ENCODE data around the gene TRERF1. TPM values are rescaled to one million over a fixed set of nuclear protein-coding genes. Genes with fewer than 3 reads are reported as not detected.
"Not testable (repeated sequence)": the region's sequence is repeated elsewhere in the genome, so short reads cannot be mapped to it uniquely, and the experiment has no call there.

Gene TRERF1
- polyA plus RNA-seq, 3 donors: 0.58 to 10.0 (median 2.0) TPM

DNA sequence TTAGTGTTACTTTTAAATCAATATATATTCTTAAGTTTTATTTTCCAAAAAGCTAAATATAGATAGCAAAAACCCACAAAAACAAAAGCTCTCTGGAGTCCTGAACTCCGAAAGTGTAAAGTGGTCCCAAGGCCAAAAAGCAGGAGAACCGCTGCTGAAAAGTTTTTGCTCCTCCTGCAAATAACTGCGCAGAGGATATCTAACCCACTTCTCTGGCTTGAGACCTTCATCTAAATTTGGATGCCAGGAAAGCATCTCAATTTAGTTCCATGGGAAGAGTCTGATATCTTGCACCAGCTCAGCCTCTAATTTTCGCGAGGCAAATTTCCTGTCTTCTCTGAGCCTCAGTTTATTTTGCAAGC lies 234.6 kb downstream of the TRERF1 start:
- Histone ChIP-seq H4K20me1 (ENCODE audit: insufficient read depth, low read length) (no peaks in the 10 kb centered on the region), H3K4me2 (replicated peaks; ENCODE audit: extremely low read depth, low read length, poor library complexity, severe bottlenecking) (peak overlapping the region; percentile 77), H3K79me2 (ENCODE audit: insufficient read depth, low read length) (peaks cover 36% of the 10 kb centered on the region), H3K27ac (ENCODE audit: low read depth in 1 of 2, low read length in 2 of 2) (peak overlapping the region in 1 of 2 donors; percentile 86), H2AFZ (ENCODE audit: insufficient read depth, low read depth, low read length, poor library complexity, severe bottlenecking) (peak overlapping the region; percentile 94), H3K9ac (ENCODE audit: insufficient read depth, low read length, poor library complexity, severe bottlenecking) (peak overlapping the region; percentile 76), H3K27me3 (ENCODE audit: control insufficient read depth in 2 of 2, insufficient read depth in 2 of 2, low read length in 2 of 2) (no peaks in the 10 kb centered on the region), H3K9me3 (replicated peaks in 1 of 2; ENCODE audit: control insufficient read depth in 1 of 2, insufficient read depth in 1 of 2, low read length in 2 of 2) (no peaks in the 10 kb centered on the region), H3K4me3 (replicated peaks in 1 of 3; ENCODE audit: low read depth in 2 of 3, low read length in 3 of 3) (peak overlapping the region; percentile 81 to 97 (median 95)), H3K36me3 (replicated peaks in 1 of 2; ENCODE audit: control insufficient read depth in 1 of 2, insufficient read depth in 2 of 2, low read length in 2 of 2) (peaks cover 19 to 22% of the 10 kb centered on the region in 2 donors), H3K4me1 (ENCODE audit: control insufficient read depth in 1 of 2, insufficient read depth in 2 of 2, low read length in 2 of 2) (peaks cover 12% of the 10 kb centered on the region in 2 donors)
- Mint-ChIP-seq H3K36me3 (peaks cover 13 to 18% of the 10 kb centered on the region in 2 donors), H3K27me3 (ENCODE audit: low read depth in 3 of 3) (no peaks in the 10 kb centered on the region), H3K4me3 (peak overlapping the region; percentile 91 to 96), H3K27ac (peak overlapping the region; percentile 92 to 98 (median 96)), H3K4me1 (peaks cover 13% of the 10 kb centered on the region), H3K9me3 (peaks cover 0 to 6% (median 0%) of the 10 kb centered on the region in 7 donors)
- intact Hi-C loops (cut with micrococcal nuclease): loop anchor here (5.0 to 10.0 kb wide), 3 partner anchors 330 to 675 kb away; partner anchors contain the start of genes PRICKLE4 (in 1 of the 2) and TOMM6 (in 1 of the 2)
- TF ChIP-seq, protein P1, sequence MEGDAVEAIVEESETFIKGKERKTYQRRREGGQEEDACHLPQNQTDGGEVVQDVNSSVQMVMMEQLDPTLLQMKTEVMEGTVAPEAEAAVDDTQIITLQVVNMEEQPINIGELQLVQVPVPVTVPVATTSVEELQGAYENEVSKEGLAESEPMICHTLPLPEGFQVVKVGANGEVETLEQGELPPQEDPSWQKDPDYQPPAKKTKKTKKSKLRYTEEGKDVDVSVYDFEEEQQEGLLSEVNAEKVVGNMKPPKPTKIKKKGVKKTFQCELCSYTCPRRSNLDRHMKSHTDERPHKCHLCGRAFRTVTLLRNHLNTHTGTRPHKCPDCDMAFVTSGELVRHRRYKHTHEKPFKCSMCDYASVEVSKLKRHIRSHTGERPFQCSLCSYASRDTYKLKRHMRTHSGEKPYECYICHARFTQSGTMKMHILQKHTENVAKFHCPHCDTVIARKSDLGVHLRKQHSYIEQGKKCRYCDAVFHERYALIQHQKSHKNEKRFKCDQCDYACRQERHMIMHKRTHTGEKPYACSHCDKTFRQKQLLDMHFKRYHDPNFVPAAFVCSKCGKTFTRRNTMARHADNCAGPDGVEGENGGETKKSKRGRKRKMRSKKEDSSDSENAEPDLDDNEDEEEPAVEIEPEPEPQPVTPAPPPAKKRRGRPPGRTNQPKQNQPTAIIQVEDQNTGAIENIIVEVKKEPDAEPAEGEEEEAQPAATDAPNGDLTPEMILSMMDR (IDR thresholded peaks at IDR 0.05): no peak
- WGBS (ENCODE audit: insufficient coverage): 17% methylated on average over 2 of the region's 5 CpGs
- DNase-seq: no peak

DNA sequence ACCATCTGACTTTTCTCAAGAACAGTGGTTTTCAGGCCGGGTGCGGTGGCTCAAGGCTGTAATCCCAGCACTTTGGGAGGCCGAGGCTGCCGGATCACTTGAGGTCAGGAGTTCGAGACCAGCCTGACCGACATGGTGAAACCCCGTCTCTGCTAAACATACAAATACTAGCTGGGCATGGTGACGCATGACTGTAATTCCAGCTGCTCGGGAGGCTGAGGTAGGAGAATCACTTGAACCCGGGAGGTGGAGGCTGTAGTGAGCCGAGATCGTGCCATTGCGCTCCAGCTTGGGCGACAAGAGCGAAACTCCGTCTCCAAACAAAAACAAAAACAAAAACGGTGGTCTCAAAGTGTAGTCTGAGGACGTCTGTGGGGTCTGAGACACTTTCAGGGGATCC lies 235.2 kb downstream of the TRERF1 start:
- not testable (repeated sequence) for H3K9me3 ChIP-seq (replicated peaks in 1 of 2; ENCODE audit: control insufficient read depth in 1 of 2, insufficient read depth in 1 of 2, low read length in 2 of 2); H3K27me3 ChIP-seq (ENCODE audit: control insufficient read depth in 2 of 2, insufficient read depth in 2 of 2, low read length in 2 of 2); H3K9me3 Mint-ChIP-seq; H3K27me3 Mint-ChIP-seq (ENCODE audit: low read depth in 3 of 3); H3K27ac ChIP-seq (ENCODE audit: low read depth in 1 of 2, low read length in 2 of 2); H3K9ac ChIP-seq (ENCODE audit: insufficient read depth, low read length, poor library complexity, severe bottlenecking); DNase-seq; H3K4me3 Mint-ChIP-seq; H2AFZ ChIP-seq (ENCODE audit: insufficient read depth, low read depth, low read length, poor library complexity, severe bottlenecking); H4K20me1 ChIP-seq (ENCODE audit: insufficient read depth, low read length)
- peaks cover 12% of the 10 kb centered on the region in 2 donors for H3K4me1 ChIP-seq (ENCODE audit: control insufficient read depth in 1 of 2, insufficient read depth in 2 of 2, low read length in 2 of 2)
- peaks cover 26 to 28% of the 10 kb centered on the region in 2 donors for H3K36me3 ChIP-seq (replicated peaks in 1 of 2; ENCODE audit: control insufficient read depth in 1 of 2, insufficient read depth in 2 of 2, low read length in 2 of 2)
- Mint-ChIP-seq H3K27ac (peak overlapping the region in 2 of 7 donors; percentile 56 to 76), H3K4me1 (peaks cover 13% of the 10 kb centered on the region), H3K36me3 (peaks cover 17 to 24% of the 10 kb centered on the region in 2 donors)
- intact Hi-C loops (cut with micrococcal nuclease): loop anchor here (5.0 to 10.0 kb wide), 3 partner anchors 331 to 676 kb away; partner anchors contain the start of genes PRICKLE4 (in 1 of the 2) and TOMM6 (in 1 of the 2)
- peak overlapping the region in 1 of 3 experiments; percentile 81 for H3K4me3 ChIP-seq (replicated peaks in 1 of 3; ENCODE audit: low read depth in 2 of 3, low read length in 3 of 3)
- 97% methylated on average over 15 of the region's 18 CpGs for WGBS (ENCODE audit: insufficient coverage)
- peaks cover 36% of the 10 kb centered on the region for H3K79me2 ChIP-seq (ENCODE audit: insufficient read depth, low read length)
- peak overlapping the region; percentile 77 for H3K4me2 ChIP-seq (replicated peaks; ENCODE audit: extremely low read depth, low read length, poor library complexity, severe bottlenecking)
